Neural crest cell (in vitro differentiated cells): ENCODE data around the gene PFDN1. TPM values are rescaled to one million over a fixed set of nuclear protein-coding genes. Genes with fewer than 3 reads are reported as not detected.
"Not testable (repeated sequence)": the region's sequence is repeated elsewhere in the genome, so short reads cannot be mapped to it uniquely, and the experiment has no call there.

Experiments used
- DNase-seq: peaks from one replicate; pipeline ENCODE4 v3.0.0; 2021; ENCODE audit warnings: low read depth, mixed read lengths, low spot score
- H3K27ac Mint-ChIP-seq: one replicate; pipeline ENCODE4 v1.8.0; 2021; ENCODE audit warnings: mild to moderate bottlenecking, mixed read lengths; ENCODE audit not compliant: unreplicated experiment
- H3K27me3 Mint-ChIP-seq: 2 replicates; pipeline ENCODE4 v1.8.0; 2021; ENCODE audit warnings: low read depth, mild to moderate bottlenecking, mixed read lengths
- H3K36me3 Mint-ChIP-seq: 2 replicates; pipeline ENCODE4 v1.8.0; 2021; ENCODE audit warnings: low read depth, mild to moderate bottlenecking, mixed read lengths
- H3K4me1 Mint-ChIP-seq: 2 replicates; pipeline ENCODE4 v1.8.0; 2021; ENCODE audit warnings: mixed read lengths
- H3K4me3 Mint-ChIP-seq: one replicate; pipeline ENCODE4 v1.8.0; 2021; ENCODE audit warnings: mild to moderate bottlenecking, mixed read lengths
- H3K9me3 Mint-ChIP-seq: 2 replicates; pipeline ENCODE4 v1.8.0; 2021; ENCODE audit warnings: mixed read lengths
- CTCF ChIP-seq: fragments of 200-600 bp; sonication (generic); conservative IDR thresholded peaks from 2 replicates; pipeline ENCODE4 v1.5.0; 2021; ENCODE audit warnings: antibody characterized with exemption, mild to moderate bottlenecking
- total RNA-seq: library from RNA; stranded (reverse); gene quantifications from 2 replicates; pipeline ENCODE4 v1.2.1, GENCODE V29; 2021

The PFDN1 gene
- total RNA-seq, 1 donor from 2014 or later, result 67.0 TPM

DNA sequence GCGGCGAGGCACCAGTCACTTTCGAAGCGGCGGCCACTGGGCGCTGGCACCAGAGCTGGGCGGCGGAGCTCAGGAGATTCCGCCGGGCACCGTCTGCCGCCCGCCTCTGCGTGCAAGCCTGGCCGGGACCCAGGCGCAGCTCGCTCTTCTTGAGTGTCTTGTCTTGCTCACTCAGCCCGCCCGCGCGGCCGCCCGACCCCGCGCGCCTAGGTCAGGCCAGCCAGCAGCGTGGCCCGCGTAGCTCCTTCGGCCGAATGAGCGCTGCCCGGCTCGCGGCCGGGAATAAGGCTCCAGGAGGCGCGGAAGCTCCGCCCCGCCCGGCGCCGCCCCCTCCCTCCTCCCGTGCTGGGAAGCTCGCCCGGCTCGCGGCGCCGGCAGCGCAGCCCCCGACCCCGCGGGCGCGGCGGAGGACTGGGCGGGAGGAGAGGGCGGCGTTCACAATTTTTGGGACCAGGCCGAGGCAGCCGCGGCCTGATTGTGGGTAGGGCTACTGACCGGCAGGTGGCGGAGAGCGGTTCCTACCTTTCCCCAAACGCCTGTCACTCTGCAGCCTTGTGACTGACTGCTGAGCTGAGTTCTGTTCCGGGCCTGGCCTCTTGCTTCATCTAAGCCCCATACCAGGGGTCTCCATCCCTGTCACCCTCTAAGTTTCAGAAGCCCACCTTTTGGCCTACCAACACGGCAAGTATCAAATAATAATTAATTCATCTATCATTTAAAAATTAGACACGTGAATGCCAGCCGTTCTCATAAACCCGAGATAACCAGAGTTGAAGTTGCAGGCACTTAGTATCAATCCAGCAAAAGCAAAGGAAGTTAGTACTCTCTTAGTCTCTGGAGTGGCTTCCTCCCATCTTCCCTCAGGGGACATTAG, 43.7 kb upstream of the PFDN1 start, which contains the start of gene HBEGF:
Gene HBEGF, minus strand, starts transcription at position 256 of the 874 bp plus-strand sequence. CDS start 275 bp downstream, outside the sequence.
- peak; percentile 69 for TF ChIP-seq CTCF
- Mint-ChIP-seq H3K4me1 (peaks cover 18% of the 10 kb centered on the region), H3K27me3 (peaks cover 28% of the 10 kb centered on the region), H3K27ac (no peak within 1 kb of the TSS), H3K9me3 (no peaks in the 10 kb centered on the region), H3K4me3 (peak within 1 kb of the TSS; percentile 86), H3K36me3 (no peaks in the 10 kb centered on the region)
- DNase-seq, result peak; percentile 66

DNA sequence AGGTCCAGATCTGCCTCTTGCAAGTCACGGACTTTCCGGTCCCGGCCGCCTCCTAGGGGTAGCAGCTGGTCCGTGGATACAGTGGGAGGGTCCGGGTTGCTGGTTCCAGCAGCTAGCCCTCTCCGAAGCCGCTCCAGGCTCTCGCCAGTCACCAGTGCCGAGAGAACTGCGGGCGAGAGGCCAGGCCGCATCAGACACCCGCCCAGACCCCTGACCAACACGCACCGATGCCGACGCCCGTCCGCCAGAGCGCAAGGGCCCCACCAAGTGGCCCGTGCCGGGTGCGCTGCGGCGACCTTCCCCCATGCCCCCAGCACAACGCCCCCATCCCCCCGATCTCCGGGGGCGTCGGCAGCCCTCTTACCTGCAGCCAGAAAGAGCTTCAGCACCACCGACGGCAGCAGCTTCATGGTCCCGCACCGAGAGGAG, 43.0 kb upstream of the PFDN1 start:
- Mint-ChIP-seq H3K27me3 (peaks cover 25% of the 10 kb centered on the region), H3K36me3 (no peaks in the 10 kb centered on the region), H3K9me3 (no peaks in the 10 kb centered on the region), H3K4me3 (peak overlapping the region; percentile 86), H3K4me1 (peaks cover 18% of the 10 kb centered on the region), H3K27ac (no peak overlapping the region)
- DNase-seq, result peak; percentile 50
- TF ChIP-seq CTCF, result no peak

GRCh38 chr5:140344683-140345423, 42.0 kb upstream of the PFDN1 start:
- H3K36me3 Mint-ChIP-seq, result no peaks in the 10 kb centered on the region
- peaks cover 18% of the 10 kb centered on the region for H3K4me1 Mint-ChIP-seq
- DNase-seq, result no peak
- peaks cover 18% of the 10 kb centered on the region for H3K27me3 Mint-ChIP-seq
- H3K4me3 Mint-ChIP-seq, result peak overlapping the region; percentile 86
- no peak for TF ChIP-seq CTCF
- H3K9me3 Mint-ChIP-seq, result no peaks in the 10 kb centered on the region
- H3K27ac Mint-ChIP-seq, result no peak overlapping the region

DNA sequence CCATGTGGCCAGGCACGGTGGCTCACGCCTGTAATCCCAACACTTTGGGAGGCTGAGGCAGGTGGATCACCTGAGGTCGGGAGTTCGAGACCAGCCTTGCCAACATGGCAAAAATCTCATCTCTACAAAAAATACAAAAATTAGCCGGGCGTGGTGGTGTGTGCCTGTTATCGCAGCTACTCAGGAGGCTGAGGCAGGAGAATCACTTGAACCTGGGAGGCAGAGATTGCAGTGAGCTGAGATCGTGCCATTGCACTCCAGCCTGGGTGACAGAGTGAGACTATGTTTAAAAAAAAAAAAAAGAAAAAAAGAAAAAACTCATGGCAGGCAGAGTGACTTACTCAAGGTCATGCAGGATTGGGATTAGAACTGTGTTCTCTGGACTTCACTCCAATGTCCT, 40.9 kb upstream of the PFDN1 start:
- H3K4me3 Mint-ChIP-seq, result peak overlapping the region; percentile 68
- H3K27me3 Mint-ChIP-seq, result peaks cover 14% of the 10 kb centered on the region
- not testable (repeated sequence) for H3K9me3 Mint-ChIP-seq, H3K36me3 Mint-ChIP-seq, DNase-seq, H3K27ac Mint-ChIP-seq
- H3K4me1 Mint-ChIP-seq, result peaks cover 18% of the 10 kb centered on the region

DNA sequence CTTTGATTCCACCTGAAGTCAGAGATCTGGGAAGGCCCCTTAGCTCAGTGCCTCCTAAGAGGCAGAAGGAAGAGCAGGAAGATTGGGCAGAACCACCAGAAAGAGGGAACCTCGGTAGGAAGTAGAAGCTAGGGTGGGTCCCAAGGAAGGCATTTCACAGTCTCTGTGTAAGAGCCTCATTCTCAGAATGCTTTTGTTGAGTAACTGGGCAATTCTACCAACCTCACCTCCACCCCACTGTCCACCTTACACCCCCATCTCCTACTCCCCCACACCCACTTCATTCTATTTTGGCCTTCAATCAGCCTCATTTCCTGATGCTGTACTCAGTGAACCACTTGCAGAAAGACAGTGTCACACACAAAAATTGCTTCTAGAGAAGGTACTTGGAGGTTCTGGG, 40.0 kb upstream of the PFDN1 start:
- Mint-ChIP-seq H3K36me3 (no peaks in the 10 kb centered on the region), H3K4me3 (peak overlapping the region; percentile 13), H3K27me3 (peaks cover 14% of the 10 kb centered on the region), H3K27ac (no peak overlapping the region), H3K9me3 (no peaks in the 10 kb centered on the region), H3K4me1 (peaks cover 18% of the 10 kb centered on the region)
- DNase-seq, result no peak
- TF ChIP-seq CTCF, result no peak
